ENCODE results near the gene MRAP.

Gene MRAP

DNA sequence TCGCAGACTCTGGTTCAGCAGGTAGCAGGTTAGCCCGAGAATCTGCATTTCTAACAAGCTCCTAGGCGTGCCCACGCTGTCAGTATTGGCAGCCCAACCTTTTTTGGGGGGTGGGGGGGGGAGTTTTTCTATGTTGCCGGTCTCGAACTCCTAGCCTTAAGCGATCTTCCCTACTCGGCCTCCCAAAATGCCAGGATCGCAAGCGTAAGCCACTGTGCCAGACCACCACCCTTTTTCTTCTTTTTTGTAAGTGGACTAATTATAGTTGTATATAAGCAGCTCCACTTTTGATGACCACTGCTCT lies 19.3 kb upstream of the MRAP start:
- peaks cover 31% of the 10 kb centered on the region for H3K36me3 Mint-ChIP-seq
- peak overlapping the region; percentile 98 for H3K4me3 Mint-ChIP-seq
- peak overlapping the region; percentile 98 for H3K27ac Mint-ChIP-seq
- no peaks in the 10 kb centered on the region for H3K9me3 Mint-ChIP-seq
- peaks cover 36% of the 10 kb centered on the region for H3K4me1 Mint-ChIP-seq
- DNase-seq (ENCODE audit: low spot score in 2 of 2) (no peak), ATAC-seq (no peak)

DNA sequence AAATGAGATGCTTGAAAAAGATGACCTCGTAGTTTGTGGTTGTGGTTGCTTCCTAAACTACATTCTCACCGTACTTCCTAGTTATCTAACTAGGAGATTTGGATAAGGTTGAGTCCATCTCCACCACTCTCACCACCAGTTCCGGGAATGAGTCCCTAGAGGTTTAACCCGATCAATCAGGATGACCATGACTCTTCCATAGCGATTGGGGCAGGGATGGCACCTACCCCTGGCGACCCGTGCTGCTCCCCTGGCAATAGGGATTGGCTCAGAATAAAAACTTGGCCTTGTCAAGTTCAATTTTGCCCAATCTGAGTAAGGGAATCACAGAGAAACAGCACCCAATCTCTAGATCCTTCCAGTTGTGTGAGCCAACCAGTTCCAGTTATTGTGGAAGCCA lies 17.1 kb upstream of the MRAP start:
- no peak for DNase-seq (ENCODE audit: low spot score in 2 of 2)
- Mint-ChIP-seq H3K36me3 (peaks cover 14% of the 10 kb centered on the region), H3K27ac (no peak overlapping the region)

DNA sequence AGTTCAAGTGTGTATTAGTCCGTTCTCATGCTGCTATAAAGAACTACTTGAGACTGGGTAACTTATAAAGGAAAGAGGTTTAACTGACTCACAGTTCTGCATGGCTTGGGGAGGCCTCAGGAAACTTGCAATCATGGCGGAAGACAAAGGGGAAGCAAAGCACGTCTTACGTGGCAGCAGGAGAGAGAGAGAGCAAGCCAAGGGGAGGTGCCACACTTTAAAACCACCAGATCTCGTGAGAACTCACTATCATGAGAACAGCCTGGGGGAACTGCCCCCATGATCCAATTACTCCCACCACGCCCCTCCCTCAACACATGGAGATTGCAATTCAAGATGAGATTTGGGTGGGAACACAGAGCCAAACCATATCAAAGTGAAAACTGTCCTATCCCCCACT lies 15.7 kb upstream of the MRAP start:
- Mint-ChIP-seq H3K9me3 (no peaks in the 10 kb centered on the region), H3K27ac (no peak overlapping the region), H3K36me3 (peaks cover 14% of the 10 kb centered on the region), H3K4me3 (no peak overlapping the region), H3K4me1 (peaks cover 26% of the 10 kb centered on the region)
- ATAC-seq = no peak
- no peak for DNase-seq (ENCODE audit: low spot score in 2 of 2)

More for the DNA sequence above, 17.1 kb upstream of the MRAP start:
- ATAC-seq = no peak
- no peaks in the 10 kb centered on the region for H3K9me3 Mint-ChIP-seq
- H3K4me1 Mint-ChIP-seq = peaks cover 28% of the 10 kb centered on the region
- no peak overlapping the region for H3K4me3 Mint-ChIP-seq

- H3K9me3 Mint-ChIP-seq = no peaks in the 10 kb centered on the region
- H3K4me1 Mint-ChIP-seq = peaks cover 2% of the 10 kb centered on the region
- peak overlapping the region; percentile 88 for H3K27ac Mint-ChIP-seq
- H3K36me3 Mint-ChIP-seq = no peaks in the 10 kb centered on the region
- no peak overlapping the region for H3K4me3 Mint-ChIP-seq
- ATAC-seq (no peak), DNase-seq (ENCODE audit: low spot score in 2 of 2) (no peak)
Observed at GRCh38 chr21:32285476-32285875, 13.2 kb upstream of the MRAP start.

DNA sequence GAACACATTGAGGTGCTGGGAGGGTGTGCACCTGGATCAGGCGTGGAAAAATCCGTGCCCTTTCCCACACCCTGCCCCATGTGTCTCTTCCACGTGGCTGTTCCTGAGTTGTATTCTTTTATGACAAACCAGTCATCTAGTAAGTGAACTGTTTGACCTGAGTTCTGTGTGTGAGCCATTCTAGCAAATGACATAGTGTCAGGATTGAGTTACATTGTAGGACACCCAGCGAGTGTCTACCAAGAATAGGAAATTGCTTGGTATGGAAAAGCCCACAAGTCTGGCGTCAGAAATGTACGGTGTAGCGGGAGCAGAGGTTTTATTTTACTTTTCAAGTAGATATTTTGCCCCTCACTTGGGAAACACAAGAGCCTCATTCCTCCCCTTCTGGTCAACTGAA lies 1.2 kb upstream of the MRAP start:
- no peaks in the 10 kb centered on the region for H3K9me3 Mint-ChIP-seq
- no peak for DNase-seq (ENCODE audit: low spot score in 2 of 2)
- no peaks in the 10 kb centered on the region for H3K36me3 Mint-ChIP-seq
- H3K4me1 Mint-ChIP-seq = no peaks in the 10 kb centered on the region
- no peak overlapping the region for H3K27ac Mint-ChIP-seq
- ATAC-seq = no peak
- H3K4me3 Mint-ChIP-seq = no peak overlapping the region

DNA sequence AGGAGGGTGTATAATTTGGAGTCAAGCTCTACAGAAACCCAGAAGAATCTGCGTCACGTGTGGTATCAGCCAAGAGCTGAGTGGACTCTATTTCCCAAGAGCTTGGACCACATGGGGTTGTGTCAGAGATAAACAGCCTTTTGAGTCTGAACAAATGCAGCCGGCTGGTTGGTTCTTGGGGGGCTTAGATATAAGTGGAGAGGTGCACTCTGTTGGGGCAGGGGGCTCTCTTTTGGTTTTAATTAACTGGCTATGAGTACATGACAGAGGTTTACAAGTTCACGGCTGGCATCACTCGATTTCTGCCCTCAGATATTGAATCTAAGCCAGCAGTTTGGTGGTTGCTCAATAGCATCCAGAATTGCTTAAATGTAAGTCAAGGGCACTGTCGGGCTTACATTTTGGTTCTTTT lies 501 bp upstream of the MRAP start:
- no peaks in the 10 kb centered on the region for H3K36me3 Mint-ChIP-seq
- H3K4me1 Mint-ChIP-seq = no peaks in the 10 kb centered on the region
- DNase-seq (ENCODE audit: low spot score in 2 of 2) = no peak
- H3K4me3 Mint-ChIP-seq = no peak overlapping the region
- no peaks in the 10 kb centered on the region for H3K9me3 Mint-ChIP-seq
- H3K27ac Mint-ChIP-seq = no peak overlapping the region
- no peak for ATAC-seq

- Mint-ChIP-seq H3K4me3 (no peak overlapping the region), H3K27ac (no peak overlapping the region), H3K4me1 (no peaks in the 10 kb centered on the region)
Observed at GRCh38 chr21:32299695-32300094, 1.0 kb downstream of the MRAP start.

DNA sequence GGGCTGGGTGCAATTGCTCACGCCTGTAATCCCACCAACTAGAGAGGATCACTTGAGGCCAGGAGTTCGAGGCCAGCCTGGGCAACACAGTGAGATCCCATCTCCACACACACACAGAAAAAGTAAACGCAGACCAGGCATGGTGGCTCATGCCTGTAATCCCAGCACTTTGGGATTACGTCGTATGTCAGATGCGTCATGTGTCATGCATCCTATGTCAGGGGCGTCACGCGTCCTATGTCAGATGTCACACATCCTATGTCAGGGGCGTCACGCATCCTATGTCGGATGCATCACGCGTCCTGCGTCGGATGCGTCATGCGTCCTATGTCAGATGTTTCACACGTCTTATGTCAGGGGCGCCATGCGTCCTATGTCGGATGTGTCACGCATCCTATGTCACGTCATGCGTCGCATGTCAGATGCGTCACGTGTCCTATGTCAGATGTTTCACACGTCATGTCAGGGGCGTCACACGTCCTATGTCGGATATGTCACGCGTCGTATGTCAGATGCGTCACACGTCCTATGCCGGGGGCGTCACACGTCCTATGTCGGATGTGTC lies 1.5 kb downstream of the MRAP start:
- Mint-ChIP-seq H3K27ac (no peak overlapping the region), H3K9me3 (no peaks in the 10 kb centered on the region), H3K4me1 (no peaks in the 10 kb centered on the region), H3K36me3 (no peaks in the 10 kb centered on the region), H3K4me3 (no peak overlapping the region)
- no peak for ATAC-seq
- DNase-seq (ENCODE audit: low spot score in 2 of 2) = no peak

More at GRCh38 chr21:32299695-32300094, 1.0 kb downstream of the MRAP start:
- Mint-ChIP-seq H3K9me3 (no peaks in the 10 kb centered on the region), H3K36me3 (no peaks in the 10 kb centered on the region)
- ATAC-seq (no peak), DNase-seq (ENCODE audit: low spot score in 2 of 2) (no peak)

DNA sequence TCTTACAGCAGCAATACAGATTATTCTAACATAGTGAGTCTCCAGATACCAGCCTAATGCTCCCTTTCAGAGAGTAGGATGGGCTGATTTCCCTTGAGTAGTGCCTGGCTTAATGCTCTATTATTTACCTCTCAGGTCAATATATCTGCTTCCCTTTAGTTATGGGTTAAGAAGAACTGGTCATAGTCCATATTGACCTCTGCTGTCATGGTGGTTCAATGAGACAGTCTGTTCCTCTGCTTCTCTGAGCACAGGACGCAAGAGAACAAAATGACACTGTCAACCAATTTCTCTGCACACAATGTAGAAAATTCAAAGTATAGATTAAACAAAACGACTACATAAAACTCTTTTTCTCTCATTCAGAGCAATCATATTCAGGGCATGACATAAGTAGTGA lies 2.9 kb downstream of the MRAP start:
- ATAC-seq (no peak), DNase-seq (ENCODE audit: low spot score in 2 of 2) (no peak)
- H3K4me1 Mint-ChIP-seq = no peaks in the 10 kb centered on the region
- no peaks in the 10 kb centered on the region for H3K36me3 Mint-ChIP-seq
- no peaks in the 10 kb centered on the region for H3K9me3 Mint-ChIP-seq
- no peak overlapping the region for H3K27ac Mint-ChIP-seq
- H3K4me3 Mint-ChIP-seq = no peak overlapping the region

GRCh38 chr21:32302560-32302959 lies 3.9 kb downstream of the MRAP start:
- no peak for ATAC-seq
- no peak overlapping the region for H3K27ac Mint-ChIP-seq
- no peak overlapping the region for H3K4me3 Mint-ChIP-seq
- H3K36me3 Mint-ChIP-seq = no peaks in the 10 kb centered on the region
- DNase-seq (ENCODE audit: low spot score in 2 of 2) = no peak
- H3K4me1 Mint-ChIP-seq = no peaks in the 10 kb centered on the region
- no peaks in the 10 kb centered on the region for H3K9me3 Mint-ChIP-seq

GRCh38 chr21:32303385-32303784 lies 4.7 kb downstream of the MRAP start:
- no peaks in the 10 kb centered on the region for H3K9me3 Mint-ChIP-seq
- ATAC-seq = no peak
- H3K4me1 Mint-ChIP-seq = no peaks in the 10 kb centered on the region
- H3K36me3 Mint-ChIP-seq = peaks cover 5% of the 10 kb centered on the region
- no peak overlapping the region for H3K27ac Mint-ChIP-seq
- DNase-seq (ENCODE audit: low spot score in 2 of 2) = no peak
- no peak overlapping the region for H3K4me3 Mint-ChIP-seq

DNA sequence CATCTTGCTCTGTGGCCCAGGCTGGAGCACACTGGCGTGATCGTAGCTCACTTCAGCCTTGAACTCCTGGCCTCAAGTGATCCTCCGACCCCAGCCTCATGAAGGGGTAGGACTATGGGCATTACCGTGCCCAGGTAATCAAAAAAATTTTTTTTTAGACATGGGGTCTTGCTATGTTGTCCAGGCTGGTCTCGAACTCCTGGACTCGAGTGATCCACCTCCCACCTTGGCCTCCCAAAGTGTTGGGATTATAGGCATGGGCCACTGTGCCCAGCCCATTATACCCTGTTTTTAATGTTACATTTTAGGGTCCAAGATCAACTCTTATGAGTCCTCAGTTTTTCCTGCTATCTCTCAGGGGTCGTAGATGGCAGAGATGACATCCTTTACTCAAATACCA lies 6.3 kb downstream of the MRAP start:
- Mint-ChIP-seq H3K36me3 (peaks cover 12% of the 10 kb centered on the region), H3K27ac (no peak overlapping the region), H3K4me1 (no peaks in the 10 kb centered on the region), H3K9me3 (no peaks in the 10 kb centered on the region), H3K4me3 (no peak overlapping the region)
- DNase-seq (ENCODE audit: low spot score in 2 of 2) = no peak
- no peak for ATAC-seq

DNA sequence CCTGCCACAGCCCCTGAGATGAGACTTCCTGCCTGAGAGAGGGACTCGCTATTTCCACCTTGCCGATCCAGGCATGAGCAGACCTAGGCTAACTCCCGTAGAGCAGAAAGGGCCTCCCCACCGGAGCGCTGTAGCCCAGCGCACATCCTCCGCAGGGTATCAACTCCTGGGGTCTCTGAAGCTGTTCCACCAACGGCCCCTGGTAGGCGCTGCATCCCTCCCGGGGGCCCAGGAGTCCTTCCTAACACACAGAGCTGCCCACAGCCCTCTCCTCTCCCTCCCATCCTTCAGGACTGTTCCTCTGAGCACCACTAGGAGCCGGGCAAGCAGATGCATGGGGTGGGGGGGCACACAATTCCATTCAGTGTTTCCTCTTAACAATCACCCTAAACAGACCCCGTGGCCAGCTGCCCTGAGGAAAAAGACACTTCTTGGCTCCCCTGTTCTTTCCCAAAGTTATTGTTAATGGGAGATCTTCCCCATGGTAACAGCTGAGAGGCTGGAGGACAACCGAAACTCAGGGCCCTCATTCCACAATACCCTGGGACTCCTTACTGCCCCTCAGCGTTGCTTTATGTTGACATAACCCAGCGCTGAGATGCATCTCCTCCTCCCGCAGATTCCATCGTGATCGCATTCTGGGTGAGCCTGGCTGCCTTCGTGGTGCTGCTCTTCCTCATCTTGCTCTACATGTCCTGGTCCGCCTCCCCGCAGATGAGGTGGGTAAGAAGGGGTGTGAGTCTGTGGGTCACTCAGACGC lies 7.5 kb downstream of the MRAP start:
- no peak for ATAC-seq
- Mint-ChIP-seq H3K27ac (peak overlapping the region; percentile 65), H3K9me3 (no peaks in the 10 kb centered on the region), H3K4me1 (no peaks in the 10 kb centered on the region), H3K36me3 (peaks cover 15% of the 10 kb centered on the region), H3K4me3 (no peak overlapping the region)
- no peak for DNase-seq (ENCODE audit: low spot score in 2 of 2)

DNA sequence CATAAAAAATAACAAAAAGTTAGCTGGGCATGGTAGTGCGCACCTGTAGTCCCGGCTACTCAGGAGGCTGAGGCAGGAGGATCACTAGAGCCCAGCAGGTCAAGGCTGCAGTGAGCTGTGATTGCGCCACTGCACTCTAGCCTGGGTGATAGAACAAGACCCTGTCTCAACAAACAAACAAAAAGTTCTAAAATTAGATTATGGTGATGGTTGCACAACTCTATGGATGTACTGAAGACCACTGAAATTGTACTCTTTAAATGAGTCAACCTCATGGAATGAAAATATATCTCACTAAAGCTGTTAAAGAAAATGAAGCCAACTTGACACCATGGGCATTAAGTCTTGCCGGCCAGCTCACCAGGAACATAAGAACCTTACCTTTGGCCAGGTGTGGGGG lies 9.1 kb downstream of the MRAP start:
- H3K4me1 Mint-ChIP-seq = no peaks in the 10 kb centered on the region
- no peak for DNase-seq (ENCODE audit: low spot score in 2 of 2)
- no peak for ATAC-seq
- no peak overlapping the region for H3K27ac Mint-ChIP-seq
- H3K9me3 Mint-ChIP-seq = no peaks in the 10 kb centered on the region
- H3K36me3 Mint-ChIP-seq = peaks cover 26% of the 10 kb centered on the region
- no peak overlapping the region for H3K4me3 Mint-ChIP-seq

- Mint-ChIP-seq H3K4me1 (no peaks in the 10 kb centered on the region), H3K4me3 (no peak overlapping the region), H3K36me3 (peaks cover 34% of the 10 kb centered on the region), H3K9me3 (no peaks in the 10 kb centered on the region), H3K27ac (no peak overlapping the region)
- no peak for ATAC-seq
- DNase-seq (ENCODE audit: low spot score in 2 of 2) = no peak
Observed at GRCh38 chr21:32308696-32309095, 10.0 kb downstream of the MRAP start.

DNA sequence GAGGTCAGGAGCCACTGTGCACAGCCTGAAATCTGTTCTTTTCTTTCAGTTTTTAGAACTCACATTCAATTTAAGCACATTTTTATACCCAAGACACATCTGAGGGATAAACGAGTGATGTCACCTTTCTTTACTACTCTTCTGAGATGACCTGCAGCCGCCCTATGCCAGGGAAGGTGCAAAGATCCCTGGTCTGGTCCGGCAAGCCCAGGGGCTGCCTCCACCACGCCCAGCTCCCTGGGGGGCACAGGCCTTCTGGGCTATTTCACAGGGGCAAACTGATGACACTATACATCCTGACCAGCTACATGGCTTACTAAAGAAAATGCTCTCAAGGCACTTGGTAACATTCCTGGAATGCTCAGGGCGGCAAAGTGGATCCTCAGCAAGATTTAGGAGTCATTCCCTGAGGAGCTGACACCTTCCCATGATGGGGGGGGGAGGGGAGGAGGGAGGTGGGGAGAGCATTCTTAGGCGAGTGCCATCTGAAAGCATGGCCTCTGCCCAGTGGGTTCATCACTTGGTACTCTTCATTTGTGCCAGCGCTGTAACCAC lies 11.3 kb downstream of the MRAP start:
- Mint-ChIP-seq H3K9me3 (no peaks in the 10 kb centered on the region), H3K27ac (no peak overlapping the region), H3K36me3 (peaks cover 47% of the 10 kb centered on the region), H3K4me1 (no peaks in the 10 kb centered on the region), H3K4me3 (no peak overlapping the region)
- no peak for DNase-seq (ENCODE audit: low spot score in 2 of 2)
- no peak for ATAC-seq

Data from stimulated activated effector memory CD8-positive, alpha-beta T cell treated with anti-CD3 and anti-CD28 coated beads, Interleukin-12 subunit alpha, Interleukin-12 subunit beta, amount 100 ng/mL, for 72 hours (primary cell).